Gastroesophageal sphincter (tissue), 3 donors: ENCODE measurements around the gene TDP1.

Experiments
- POLR2A ChIP-seq, 2 donors: fragments of 450-650 bp; IDR thresholded peaks; one replicate each; pipeline ENCODE4 v1.6.1; 2017; ENCODE audit warnings: antibody characterized with exemption in 2 of 2, mild to moderate bottlenecking in 2 of 2, moderate library complexity in 1 of 2
- POLR2AphosphoS5 ChIP-seq: sonication (generic); formaldehyde crosslinking; IDR thresholded peaks from one replicate; pipeline ENCODE4 v1.6.1; 2017; ENCODE audit warnings: antibody characterized with exemption
- TF ChIP-seq, protein P1 (sequence below), 4 experiments: fragments of 200-600 bp in 2 of 4; fragments of 450-650 bp in 2 of 4; sonication (generic) in 1 of 4; IDR thresholded peaks; one replicate each; pipeline ENCODE4 v1.5.1; 2017 to 2019; ENCODE audit warnings: antibody characterized with exemption in 4 of 4, mild to moderate bottlenecking in 2 of 4, moderate library complexity in 2 of 4

DNA sequence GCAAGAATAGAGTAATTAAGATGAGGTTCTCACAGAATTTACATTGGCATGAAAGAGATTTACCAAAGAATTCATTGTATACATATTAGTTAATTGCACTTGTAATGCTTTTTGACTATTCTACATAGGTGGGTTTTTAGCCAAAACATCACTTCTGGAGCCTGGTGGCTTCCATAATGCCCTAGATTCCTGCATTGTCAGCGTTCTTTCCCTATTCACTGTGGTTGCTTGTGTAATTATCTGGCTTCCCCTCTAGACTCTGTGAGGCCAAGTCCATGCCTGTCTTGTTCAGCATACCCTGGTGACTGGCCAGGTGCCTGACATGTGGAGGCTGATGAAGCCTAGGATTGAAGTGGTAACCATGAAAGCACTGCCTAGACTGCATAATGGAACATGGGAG lies 41.2 kb downstream of the TDP1 start:
- TF ChIP-seq, protein P1, sequence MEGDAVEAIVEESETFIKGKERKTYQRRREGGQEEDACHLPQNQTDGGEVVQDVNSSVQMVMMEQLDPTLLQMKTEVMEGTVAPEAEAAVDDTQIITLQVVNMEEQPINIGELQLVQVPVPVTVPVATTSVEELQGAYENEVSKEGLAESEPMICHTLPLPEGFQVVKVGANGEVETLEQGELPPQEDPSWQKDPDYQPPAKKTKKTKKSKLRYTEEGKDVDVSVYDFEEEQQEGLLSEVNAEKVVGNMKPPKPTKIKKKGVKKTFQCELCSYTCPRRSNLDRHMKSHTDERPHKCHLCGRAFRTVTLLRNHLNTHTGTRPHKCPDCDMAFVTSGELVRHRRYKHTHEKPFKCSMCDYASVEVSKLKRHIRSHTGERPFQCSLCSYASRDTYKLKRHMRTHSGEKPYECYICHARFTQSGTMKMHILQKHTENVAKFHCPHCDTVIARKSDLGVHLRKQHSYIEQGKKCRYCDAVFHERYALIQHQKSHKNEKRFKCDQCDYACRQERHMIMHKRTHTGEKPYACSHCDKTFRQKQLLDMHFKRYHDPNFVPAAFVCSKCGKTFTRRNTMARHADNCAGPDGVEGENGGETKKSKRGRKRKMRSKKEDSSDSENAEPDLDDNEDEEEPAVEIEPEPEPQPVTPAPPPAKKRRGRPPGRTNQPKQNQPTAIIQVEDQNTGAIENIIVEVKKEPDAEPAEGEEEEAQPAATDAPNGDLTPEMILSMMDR (IDR thresholded peaks at IDR 0.05) = no peak
- TF ChIP-seq POLR2AphosphoS5 = no peak
- TF ChIP-seq POLR2A (IDR thresholded peaks at IDR 0.05) = no peak
